MCF 10A (cell line): ENCODE data around the gene TRIM54. TPM values are rescaled to one million over a fixed set of nuclear protein-coding genes. Genes with fewer than 3 reads are reported as not detected.
"Not testable (repeated sequence)": the region's sequence is repeated elsewhere in the genome, so short reads cannot be mapped to it uniquely, and the experiment has no call there.

ENCODE experiments used
- BruUV-seq: library from RNA; stranded (reverse); fragments of 400-500 nt; replicated peaks from 2 replicates; lab custom pipeline; 2021; lab: Mats Ljungman, UMichigan
- CTCF ChIA-PET: fragments of 300-600 bp; sonication (Branson Sonifier 250); formaldehyde crosslinking; extraction: SDS; loops from one replicate; lab custom pipeline; 2021; ENCODE audit warnings: antibody characterized with exemption, inconsistent platforms; lab: Yijun Ruan, JAX
- POLR2A ChIA-PET: fragments of 300-600, 350-650 bp; sonication (Branson Sonifier 250); formaldehyde crosslinking; extraction: SDS; loops from one replicate; lab custom pipeline; 2020; ENCODE audit warnings: antibody characterized with exemption, inconsistent platforms; lab: Yijun Ruan, JAX
- DNase-seq: peaks from one replicate; pipeline ENCODE4 v3.0.0-alpha.2; 2018; ENCODE audit not compliant: unreplicated experiment
- H3K27ac Mint-ChIP-seq: one replicate; pipeline ENCODE4 v1.8.0; 2022; ENCODE audit warnings: mild to moderate bottlenecking, low read depth, mixed read lengths; ENCODE audit not compliant: unreplicated experiment
- H3K27me3 Mint-ChIP-seq: one replicate; pipeline ENCODE4 v1.8.0; 2022; ENCODE audit warnings: mixed read lengths; ENCODE audit not compliant: insufficient read depth, unreplicated experiment
- H3K36me3 Mint-ChIP-seq: one replicate; pipeline ENCODE4 v1.8.0; 2022; ENCODE audit warnings: mild to moderate bottlenecking, moderate library complexity, mixed read lengths; ENCODE audit not compliant: insufficient read depth, unreplicated experiment
- H3K4me1 Mint-ChIP-seq: one replicate; pipeline ENCODE4 v1.8.0; 2022; ENCODE audit warnings: mixed read lengths; ENCODE audit not compliant: insufficient read depth, unreplicated experiment
- H3K4me3 Mint-ChIP-seq: one replicate; pipeline ENCODE4 v1.8.0; 2022; ENCODE audit warnings: mild to moderate bottlenecking, moderate library complexity, mixed read lengths; ENCODE audit not compliant: unreplicated experiment
- H3K9me3 Mint-ChIP-seq: one replicate; pipeline ENCODE4 v1.8.0; 2022; ENCODE audit warnings: mixed read lengths; ENCODE audit not compliant: unreplicated experiment
- CTCF ChIP-seq: fragments of 200-600 bp; IDR thresholded peaks from one replicate; pipeline ENCODE4 v1.8.0; 2022; ENCODE audit warnings: antibody characterized with exemption, mild to moderate bottlenecking; ENCODE audit not compliant: unreplicated experiment
- intact Hi-C: fragments of 100-400 bp; cut with micrococcal nuclease; formaldehyde crosslinking; loops from 2 replicates; pipeline ENCODE4 v1.14.1; 2022
- total RNA-seq: library from RNA; stranded (reverse); gene quantifications from 2 replicates; pipeline ENCODE4 v1.2.3, GENCODE V29; 2022

Gene TRIM54
- total RNA-seq, 1 experiment from 2014 or later = not detected

- peaks cover 63% of the 10 kb centered on the region for H3K36me3 Mint-ChIP-seq
Observed at GRCh38 chr2:27347641-27348040, 65.4 kb downstream of the TRIM54 start.

GRCh38 chr2:27350106-27350693, 68.0 kb downstream of the TRIM54 start:
- TF ChIP-seq CTCF = no peak
- no peaks in the 10 kb centered on the region for H3K9me3 Mint-ChIP-seq
- H3K4me1 Mint-ChIP-seq = peaks cover 30% of the 10 kb centered on the region
- peaks cover 46% of the 10 kb centered on the region for H3K36me3 Mint-ChIP-seq
- no peaks in the 10 kb centered on the region for H3K27me3 Mint-ChIP-seq
- POLR2A ChIA-PET = interaction anchor here (1.2 to 2.0 kb wide), 2 partner anchors 26 to 28 kb away, joined by 4 to 7 read pairs; partner anchors contain the start of gene MPV17
- CTCF ChIA-PET = interaction anchor here (0.7 kb wide), 1 partner anchor 12 kb away, joined by 3 read pairs; no protein-coding TSS in a partner anchor
- no peak overlapping the region for H3K27ac Mint-ChIP-seq
- intact Hi-C loops = no loop called here
- no TSS peak for BruUV-seq
- no peak for DNase-seq
- H3K4me3 Mint-ChIP-seq = no peak overlapping the region

More at GRCh38 chr2:27347641-27348040, 65.4 kb downstream of the TRIM54 start:
- CTCF ChIA-PET = no interaction called here
- no peaks in the 10 kb centered on the region for H3K27me3 Mint-ChIP-seq
- intact Hi-C loops = no loop called here
- POLR2A ChIA-PET = interaction anchor here (1.4 to 1.9 kb wide), 2 partner anchors 9 to 24 kb away, joined by 5 to 11 read pairs; partner anchors contain the start of genes GTF3C2 and MPV17
- no peak overlapping the region for H3K4me3 Mint-ChIP-seq
- BruUV-seq = no TSS peak
- H3K4me1 Mint-ChIP-seq = peaks cover 20% of the 10 kb centered on the region
- DNase-seq = no peak
- H3K9me3 Mint-ChIP-seq = no peaks in the 10 kb centered on the region
- peak overlapping the region; percentile 19 for H3K27ac Mint-ChIP-seq
- no peak for TF ChIP-seq CTCF

- Mint-ChIP-seq H3K4me1 (peaks cover 27% of the 10 kb centered on the region), H3K9me3 (no peaks in the 10 kb centered on the region), H3K4me3 (no peak overlapping the region), H3K36me3 (peaks cover 36% of the 10 kb centered on the region), H3K27ac (peak overlapping the region; percentile 6), H3K27me3 (no peaks in the 10 kb centered on the region)
- POLR2A ChIA-PET = interaction anchor here (0.6 to 3.7 kb wide), 9 partner anchors 8 to 76 kb away, joined by 3 to 31 read pairs (median 3); partner anchors contain the start of genes EIF2B4, MPV17, NRBP1 and SNX17
- DNase-seq = no peak
- BruUV-seq = no TSS peak
- CTCF ChIA-PET = interaction anchor here (0.6 to 2.0 kb wide), 5 partner anchors 8 to 1493 kb away, joined by 3 to 7 read pairs (median 3); partner anchors contain the start of gene MPV17
- intact Hi-C loops = no loop called here
- no peak for TF ChIP-seq CTCF
Observed at GRCh38 chr2:27351802-27352598, 69.8 kb downstream of the TRIM54 start.

- Mint-ChIP-seq H3K4me1 (peaks cover 27% of the 10 kb centered on the region), H3K36me3 (peaks cover 34% of the 10 kb centered on the region)
- H3K27me3 Mint-ChIP-seq, BruUV-seq, H3K27ac Mint-ChIP-seq, intact Hi-C loops, H3K9me3 Mint-ChIP-seq, H3K4me3 Mint-ChIP-seq, DNase-seq: not testable (repeated sequence)
- ChIA-PET CTCF (interaction anchor here (0.6 to 2.0 kb wide), 5 partner anchors 17 to 335 kb away, joined by 3 to 7 read pairs (median 5); partner anchors contain the start of genes EIF2B4 and MPV17), POLR2A (interaction anchor here (1.2 to 3.7 kb wide), 5 partner anchors 10 to 30 kb away, joined by 3 to 31 read pairs (median 14); partner anchors contain the start of genes EIF2B4, MPV17 and SNX17)
Observed at GRCh38 chr2:27353386-27353761, 71.1 kb downstream of the TRIM54 start.
